Measurements from ENCODE around the gene GABRA5. TPM values are rescaled to one million over a fixed set of nuclear protein-coding genes. Genes with fewer than 3 reads are reported as not detected.

Gene GABRA5
- total RNA-seq, 1 experiment from 2014 or later = 4.9 TPM

DNA sequence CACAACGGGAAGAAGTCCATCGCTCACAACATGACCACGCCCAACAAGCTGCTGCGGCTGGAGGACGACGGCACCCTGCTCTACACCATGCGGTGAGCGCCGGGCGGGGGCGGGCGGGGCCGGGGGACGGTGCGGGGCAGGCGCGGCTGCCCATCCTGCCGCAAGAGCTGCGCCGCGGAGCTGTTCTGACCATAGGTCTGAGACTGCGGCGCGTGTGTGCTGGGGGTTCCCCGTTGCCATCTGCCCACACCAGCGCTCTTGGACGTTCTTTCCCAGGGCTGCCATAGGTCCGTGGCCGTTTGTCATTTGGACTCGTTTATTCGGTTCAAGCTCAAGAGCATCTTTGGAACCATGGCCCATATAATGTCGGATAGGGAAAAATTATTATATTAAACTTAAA lies 16.6 kb downstream of the GABRA5 start:
- no peaks in the 10 kb centered on the region for H3K79me2 ChIP-seq (ENCODE audit: insufficient read depth, low read length)
- no peak overlapping the region for H2BK20ac ChIP-seq (ENCODE audit: low read depth, low read length, poor library complexity, severe bottlenecking)
- H3K79me1 ChIP-seq (ENCODE audit: insufficient read depth, low read depth, low read length, poor library complexity, severe bottlenecking) = no peaks in the 10 kb centered on the region
- no peaks in the 10 kb centered on the region for H3K23me2 ChIP-seq (ENCODE audit: insufficient read length, low read depth, low read length, poor library complexity, severe bottlenecking)
- H3T11ph ChIP-seq (ENCODE audit: low read length) = no peak overlapping the region
- H2BK120ac ChIP-seq (ENCODE audit: low read depth, low read length, poor library complexity, severe bottlenecking) = no peak overlapping the region
- no peak overlapping the region for H2BK12ac ChIP-seq (ENCODE audit: insufficient read length, low read depth, low read length)
- H3K27ac ChIP-seq (ENCODE audit: insufficient read length, low read depth, low read length) = no peak overlapping the region
- DNase-seq = no peak
- no peaks in the 10 kb centered on the region for H3K9me3 ChIP-seq (ENCODE audit: control insufficient read depth, low read depth, low read length)
- H4K91ac ChIP-seq (ENCODE audit: insufficient read length, low read depth, low read length) = no peak overlapping the region
- no peak overlapping the region for H3K18ac ChIP-seq (ENCODE audit: insufficient read length, low read depth, low read length)
- no peaks in the 10 kb centered on the region for H4K20me1 ChIP-seq (ENCODE audit: control insufficient read depth, insufficient read depth, insufficient read length)
- H3K9me3 Mint-ChIP-seq = no peaks in the 10 kb centered on the region; a peak in 1 of 5 replicates
- no peak overlapping the region for H2BK15ac ChIP-seq (ENCODE audit: low read depth, low read length)
- no peak overlapping the region for H3K14ac ChIP-seq (ENCODE audit: insufficient read depth, low read length)
- H3K27ac Mint-ChIP-seq = no peak overlapping the region
- no peak overlapping the region for H3K23ac ChIP-seq (ENCODE audit: insufficient read length, low read depth, low read length)
- no peak overlapping the region for H4K5ac ChIP-seq (ENCODE audit: insufficient read length, low read depth, low read length)
- H3K4me3 Mint-ChIP-seq = no peak overlapping the region
- H2BK5ac ChIP-seq (ENCODE audit: insufficient read length, low read length) = no peak overlapping the region
- no peak overlapping the region for H2AFZ ChIP-seq (ENCODE audit: low read length)
- no peak overlapping the region for H3K9ac ChIP-seq (ENCODE audit: extremely low read depth, insufficient read length, low read length)
- no peaks in the 10 kb centered on the region for H3K4me1 ChIP-seq (ENCODE audit: insufficient read depth, low read length)
- H3K4me2 ChIP-seq (ENCODE audit: insufficient read depth, insufficient read length, low read length) = no peak overlapping the region
- no peak overlapping the region for H4K8ac ChIP-seq (replicated peaks; ENCODE audit: insufficient read length, low read depth, low read length)
- no peak for TF ChIP-seq CTCF (conservative IDR thresholded peaks at IDR 0.05)
- WGBS (ENCODE audit: extremely low coverage, insufficient read length, low lambda C conversion rate) = no CpG with 5 or more reads among the region's 32 CpGs
- H3K4ac ChIP-seq (ENCODE audit: low read depth, low read length) = no peak overlapping the region
- no peaks in the 10 kb centered on the region for H3K4me1 Mint-ChIP-seq
- no peaks in the 10 kb centered on the region for H3K27me3 ChIP-seq (ENCODE audit: insufficient read depth, low read length)
- H3K36me3 Mint-ChIP-seq (ENCODE audit: insufficient read depth in 1 of 3, low read depth in 3 of 3) = peaks cover 0 to 9% (median 8%) of the 10 kb centered on the region in 3 experiments; a peak in 3 of 7 replicates
- no peak overlapping the region for H3K56ac ChIP-seq (ENCODE audit: insufficient read length, low read depth, low read length)
- H2AK5ac ChIP-seq (ENCODE audit: insufficient read length, low read length) = no peak overlapping the region
- H3K27me3 Mint-ChIP-seq (ENCODE audit: low read depth) = no peaks in the 10 kb centered on the region
